Neuronal stem cell (in vitro differentiated cells): ENCODE measurements around the gene PCYT2.

ENCODE experiments used
- DNase-seq: peaks from one replicate; pipeline ENCODE4 v3.0.0-alpha.2; 2013; ENCODE audit warnings: low spot score
- H2AFZ ChIP-seq: one replicate; pipeline ENCODE4 v1.6.1; 2013; ENCODE audit warnings: mild to moderate bottlenecking, low read length, inconsistent platforms
- H2AK5ac ChIP-seq: 2 replicates; pipeline ENCODE4 v1.6.1; 2013; ENCODE audit warnings: low read depth, mild to moderate bottlenecking, inconsistent platforms, low read length, moderate library complexity, mixed read lengths
- H2BK120ac ChIP-seq: 2 replicates; pipeline ENCODE4 v1.6.1; 2013; ENCODE audit warnings: low read depth, mild to moderate bottlenecking, inconsistent platforms, low read length, moderate library complexity, mixed read lengths
- H2BK12ac ChIP-seq: one replicate; pipeline ENCODE4 v1.6.1; 2013; ENCODE audit warnings: low read length, inconsistent platforms
- H2BK15ac ChIP-seq: 2 replicates; pipeline ENCODE4 v1.6.1; 2013; ENCODE audit warnings: mild to moderate bottlenecking, low read length, inconsistent platforms, mixed read lengths
- H2BK5ac ChIP-seq: one replicate; pipeline ENCODE4 v1.6.1; 2013; ENCODE audit warnings: inconsistent platforms, mild to moderate bottlenecking, low read length, moderate library complexity
- H3K14ac ChIP-seq: one replicate; pipeline ENCODE4 v1.6.1; 2013; ENCODE audit warnings: low read length, inconsistent platforms
- H3K18ac ChIP-seq: 2 replicates; pipeline ENCODE4 v1.6.1; 2013; ENCODE audit warnings: low read length, inconsistent platforms
- H3K23ac ChIP-seq: 2 replicates; pipeline ENCODE4 v1.6.1; 2013; ENCODE audit warnings: low read depth, mild to moderate bottlenecking, mixed read lengths, low read length, inconsistent platforms; ENCODE audit not compliant: poor library complexity
- H3K27ac ChIP-seq: replicated peaks from 3 replicates; pipeline ENCODE4 v1.5.1; 2013; ENCODE audit warnings: low read length, inconsistent platforms
- H3K27me3 ChIP-seq, 3 experiments: 2 replicates each; pipeline ENCODE4 v1.6.1; 2013; ENCODE audit warnings: low read length in 3 of 3, mild to moderate bottlenecking in 2 of 3, inconsistent platforms in 1 of 3, low read depth in 1 of 3, mixed read lengths in 1 of 3, moderate library complexity in 1 of 3; ENCODE audit not compliant: control insufficient read depth in 3 of 3, insufficient read depth in 3 of 3
- H3K36me3 ChIP-seq, 2 donors: replicated peaks in 1 of 2; 2 replicates each; pipeline ENCODE4 v1.6.1; 2013; ENCODE audit warnings: low read length in 2 of 2; ENCODE audit not compliant: control insufficient read depth in 2 of 2, insufficient read depth in 2 of 2
- H3K4ac ChIP-seq: 2 replicates; pipeline ENCODE4 v1.6.1; 2013; ENCODE audit warnings: inconsistent platforms, mild to moderate bottlenecking, low read length, moderate library complexity
- H3K4me1 ChIP-seq, 2 donors: 1 replicate in 1 of 2; 2 replicates in 1 of 2; pipeline ENCODE4 v1.6.1; 2013; ENCODE audit warnings: low read length in 2 of 2, low read depth in 1 of 2; ENCODE audit not compliant: control insufficient read depth in 2 of 2, insufficient read depth in 1 of 2
- H3K4me2 ChIP-seq: one replicate; pipeline ENCODE4 v1.6.1; 2013; ENCODE audit warnings: mild to moderate bottlenecking, low read length, inconsistent platforms; ENCODE audit not compliant: insufficient read depth, poor library complexity, severe bottlenecking
- H3K4me3 ChIP-seq, 2 donors: 2 replicates each; pipeline ENCODE4 v1.5.1; 2013; ENCODE audit warnings: low read length in 2 of 2, mild to moderate bottlenecking in 2 of 2, inconsistent platforms in 1 of 2, moderate library complexity in 1 of 2
- H3K79me1 ChIP-seq: one replicate; pipeline ENCODE4 v1.6.1; 2013; ENCODE audit warnings: low read depth, mild to moderate bottlenecking, inconsistent platforms, low read length, moderate library complexity
- H3K9ac ChIP-seq: one replicate; pipeline ENCODE4 v1.6.1; 2013; ENCODE audit warnings: mild to moderate bottlenecking, low read depth, low read length, inconsistent platforms; ENCODE audit not compliant: poor library complexity
- H3K9me3 ChIP-seq, 2 donors: replicated peaks in 1 of 2; 2 replicates each; pipeline versions ENCODE3 to v1.6.1; 2013; ENCODE audit warnings: low read length in 2 of 2, mild to moderate bottlenecking in 2 of 2, inconsistent platforms in 1 of 2, low read depth in 1 of 2, mixed read lengths in 1 of 2, moderate library complexity in 1 of 2; ENCODE audit not compliant: control insufficient read depth in 2 of 2, insufficient read depth in 1 of 2
- H4K8ac ChIP-seq: one replicate; pipeline ENCODE4 v1.6.1; 2013; ENCODE audit warnings: low read depth, mild to moderate bottlenecking, inconsistent platforms, low read length, moderate library complexity
- H4K91ac ChIP-seq: one replicate; pipeline ENCODE4 v1.6.1; 2013; ENCODE audit warnings: low read length, low read depth, mild to moderate bottlenecking, inconsistent platforms; ENCODE audit not compliant: poor library complexity
- WGBS, 2 donors: extraction: QIAGEN DNeasy Blood & Tissue Kit; methylation state at CpG; one replicate each; pipeline ENCODE4 v1.1.7; 2013; ENCODE audit warnings: missing lambda C conversion rate in 2 of 2, mixed read lengths in 1 of 2; ENCODE audit not compliant: insufficient read length in 2 of 2, insufficient replicate concordance in 1 of 2; ENCODE audit errors: extremely low coverage in 2 of 2; 5-methylcytosine and 5-hydroxymethylcytosine counted together

PCYT2 gene

GRCh38 chr17:81905424-81905875, 5.7 kb downstream of the PCYT2 start:
- no peak for DNase-seq
- no peak overlapping the region for H3K4me2 ChIP-seq
- H3K36me3 ChIP-seq = peaks cover 21 to 69% of the 10 kb centered on the region in 2 donors
- no peak overlapping the region for H2BK12ac ChIP-seq
- no peak overlapping the region for H4K8ac ChIP-seq
- WGBS, 2 donors = no CpG with 5 or more reads among the region's 16 CpGs
- no peak overlapping the region for H3K4me3 ChIP-seq
- H4K91ac ChIP-seq = no peak overlapping the region
- H3K9ac ChIP-seq = no peak overlapping the region
- H3K23ac ChIP-seq = no peak overlapping the region
- H3K79me1 ChIP-seq = peaks cover 10% of the 10 kb centered on the region
- no peak overlapping the region for H3K27ac ChIP-seq
- no peak overlapping the region for H2BK120ac ChIP-seq
- H3K4ac ChIP-seq = no peak overlapping the region
- no peak overlapping the region for H3K18ac ChIP-seq
- no peak overlapping the region for H3K14ac ChIP-seq
- peak overlapping the region; percentile 5 for H2BK5ac ChIP-seq
- H2AK5ac ChIP-seq = no peak overlapping the region
- H3K9me3 ChIP-seq = no peaks in the 10 kb centered on the region
- H3K27me3 ChIP-seq = peaks cover 0 to 25% (median 4%) of the 10 kb centered on the region in 3 experiments
- no peak overlapping the region for H2BK15ac ChIP-seq
- H2AFZ ChIP-seq = no peak overlapping the region
- peaks cover 9% of the 10 kb centered on the region in 2 donors for H3K4me1 ChIP-seq

- Histone ChIP-seq H3K23ac (no peak overlapping the region), H3K27ac (no peak overlapping the region), H3K9ac (no peak overlapping the region), H3K27me3 (peaks cover 0 to 25% (median 4%) of the 10 kb centered on the region in 3 experiments), H2AK5ac (no peak overlapping the region), H3K36me3 (peaks cover 27 to 75% of the 10 kb centered on the region in 2 donors), H4K91ac (no peak overlapping the region), H2BK15ac (no peak overlapping the region), H2BK12ac (no peak overlapping the region), H2BK5ac (no peak overlapping the region), H3K4me1 (peaks cover 4 to 5% of the 10 kb centered on the region in 2 donors), H3K14ac (peak overlapping the region; percentile 71), H2BK120ac (no peak overlapping the region), H3K18ac (no peak overlapping the region), H3K9me3 (no peaks in the 10 kb centered on the region), H3K79me1 (peaks cover 10% of the 10 kb centered on the region), H2AFZ (no peak overlapping the region), H3K4me3 (no peak overlapping the region), H3K4ac (no peak overlapping the region), H4K8ac (no peak overlapping the region), H3K4me2 (no peak overlapping the region)
- DNase-seq = no peak
- no CpG with 5 or more reads among the region's 28 CpGs for WGBS, 2 donors
Observed at GRCh38 chr17:81904600-81905423, 6.4 kb downstream of the PCYT2 start.

DNA sequence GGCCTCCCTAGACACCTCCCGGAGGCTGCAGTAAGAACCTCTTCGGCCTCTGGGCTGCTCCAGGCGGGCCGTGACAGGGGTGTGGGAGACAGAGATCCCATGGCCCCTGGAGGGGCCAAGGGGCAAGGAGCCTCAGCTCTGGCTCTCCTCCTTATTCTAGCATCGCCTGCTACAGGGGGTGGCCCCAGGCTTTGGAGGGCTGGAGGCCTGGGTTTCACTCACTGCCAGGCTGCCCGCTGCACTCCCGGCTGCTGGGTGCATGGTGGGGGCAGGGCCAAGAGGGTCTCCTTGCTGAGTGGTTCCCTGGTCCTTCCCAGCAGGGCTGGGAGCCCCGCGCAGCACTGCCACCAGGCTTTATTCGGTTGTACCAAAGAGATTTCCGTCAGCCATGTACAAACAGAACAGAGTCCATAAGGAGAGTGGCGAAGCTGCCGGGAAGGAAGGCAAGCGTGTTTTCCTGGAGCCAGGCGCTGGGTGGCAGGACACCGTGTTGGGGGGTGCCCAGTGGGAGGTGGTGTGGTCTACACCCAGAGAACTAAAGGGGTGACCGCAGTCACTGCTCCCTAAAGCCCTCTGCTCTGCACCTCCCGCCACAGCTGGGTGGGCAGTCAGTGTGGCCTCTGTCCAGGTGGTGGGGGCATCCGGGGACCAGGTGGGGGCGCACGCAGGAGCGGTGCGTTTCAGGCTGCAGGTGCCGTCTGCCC, 7.2 kb downstream of the PCYT2 start:
- Histone ChIP-seq H4K91ac (no peak overlapping the region), H3K79me1 (peaks cover 10% of the 10 kb centered on the region), H3K27ac (no peak overlapping the region), H3K9ac (no peak overlapping the region), H2BK5ac (no peak overlapping the region), H3K4me3 (no peak overlapping the region), H2BK15ac (no peak overlapping the region), H3K14ac (no peak overlapping the region), H3K27me3 (peaks cover 0 to 25% (median 4%) of the 10 kb centered on the region in 3 experiments), H3K4me1 (peaks cover 0 to 5% of the 10 kb centered on the region in 2 donors), H4K8ac (no peak overlapping the region), H2AFZ (no peak overlapping the region), H3K36me3 (peaks cover 31 to 78% of the 10 kb centered on the region in 2 donors), H3K4ac (no peak overlapping the region), H3K4me2 (no peak overlapping the region), H3K23ac (peak overlapping the region; percentile 11), H2BK120ac (no peak overlapping the region), H3K18ac (no peak overlapping the region), H3K9me3 (no peaks in the 10 kb centered on the region), H2AK5ac (no peak overlapping the region), H2BK12ac (no peak overlapping the region)
- WGBS, 2 donors = no CpG with 5 or more reads among the region's 24 CpGs
- no peak for DNase-seq

DNA sequence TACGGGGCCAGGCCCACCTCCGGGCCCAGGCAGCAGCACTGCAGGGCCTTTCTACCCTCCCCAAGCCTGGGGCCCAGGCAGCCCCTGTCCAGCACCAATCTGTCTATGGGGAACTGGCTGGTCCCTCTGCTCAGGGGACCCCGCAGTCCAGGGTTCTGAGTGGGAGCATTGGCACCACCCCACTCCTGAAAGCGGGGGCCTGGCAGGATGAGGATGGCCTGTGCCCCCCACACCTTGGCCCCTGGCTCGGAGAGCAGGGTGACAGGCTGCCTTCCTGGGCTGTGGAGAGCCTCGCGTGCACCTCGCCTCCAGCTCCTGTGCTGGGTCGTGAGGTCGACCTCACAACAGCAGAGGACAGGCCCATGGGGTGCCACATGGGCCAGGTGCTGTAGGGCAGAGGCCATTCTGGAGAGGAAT, 7.8 kb downstream of the PCYT2 start:
- H3K36me3 ChIP-seq = peaks cover 31 to 81% of the 10 kb centered on the region in 2 donors
- no peaks in the 10 kb centered on the region for H3K9me3 ChIP-seq
- H2AFZ ChIP-seq = no peak overlapping the region
- no peak overlapping the region for H3K9ac ChIP-seq
- H3K4me2 ChIP-seq = no peak overlapping the region
- H3K79me1 ChIP-seq = peaks cover 10% of the 10 kb centered on the region
- H3K27ac ChIP-seq = no peak overlapping the region
- no peak overlapping the region for H4K91ac ChIP-seq
- peak overlapping the region; percentile 22 for H2BK12ac ChIP-seq
- no peak for DNase-seq
- no peak overlapping the region for H2BK120ac ChIP-seq
- no peak overlapping the region for H3K14ac ChIP-seq
- H2BK5ac ChIP-seq = no peak overlapping the region
- peaks cover 0 to 25% (median 4%) of the 10 kb centered on the region in 3 experiments for H3K27me3 ChIP-seq
- peaks cover 0 to 5% of the 10 kb centered on the region in 2 donors for H3K4me1 ChIP-seq
- peak overlapping the region; percentile 81 for H2AK5ac ChIP-seq
- H4K8ac ChIP-seq = no peak overlapping the region
- no peak overlapping the region for H3K4ac ChIP-seq
- H2BK15ac ChIP-seq = no peak overlapping the region
- peak overlapping the region; percentile 80 for H3K23ac ChIP-seq
- H3K18ac ChIP-seq = no peak overlapping the region
- no CpG with 5 or more reads among the region's 10 CpGs for WGBS, 2 donors
- H3K4me3 ChIP-seq = no peak overlapping the region
